Progenitor cell of endocrine pancreas (in vitro differentiated cells): ENCODE data around the gene FBXL22. TPM values are rescaled to one million over a fixed set of nuclear protein-coding genes. Genes with fewer than 3 reads are reported as not detected.

ENCODE experiments used
- DNase-seq: peaks from one replicate; pipeline ENCODE4 v3.0.0; 2021; ENCODE audit warnings: low spot score; ENCODE audit not compliant: unreplicated experiment
- H3K27ac Mint-ChIP-seq: 2 replicates; pipeline ENCODE4 v1.8.0; 2021; ENCODE audit warnings: mild to moderate bottlenecking, moderate library complexity, mixed read lengths
- H3K27me3 Mint-ChIP-seq: 2 replicates; pipeline ENCODE4 v1.8.0; 2021; ENCODE audit warnings: mixed read lengths
- H3K36me3 Mint-ChIP-seq: 2 replicates; pipeline ENCODE4 v1.8.0; 2022; ENCODE audit warnings: mixed read lengths; ENCODE audit not compliant: insufficient read depth
- H3K4me1 Mint-ChIP-seq: 2 replicates; pipeline ENCODE4 v1.8.0; 2021; ENCODE audit warnings: low read depth, mixed read lengths
- H3K4me3 Mint-ChIP-seq: 2 replicates; pipeline ENCODE4 v1.8.0; 2021; ENCODE audit warnings: low read depth, mild to moderate bottlenecking, moderate library complexity, mixed read lengths
- H3K9me3 Mint-ChIP-seq: 2 replicates; pipeline ENCODE4 v1.8.0; 2021; ENCODE audit warnings: low read depth, mixed read lengths
- long read RNA-seq: library from polyadenylated mRNA; unstranded; transcript quantifications from one replicate; pipeline ENCODE4 v2.0.0, GENCODE V29; 2020
- total RNA-seq: library from RNA; stranded (reverse); gene quantifications from 2 replicates; pipeline ENCODE4 v1.2.1, GENCODE V29; 2021
- TF ChIP-seq, protein P1 (sequence below): fragments of 200-600 bp; sonication (generic); IDR thresholded peaks from one replicate; pipeline ENCODE4 v1.5.0; 2021; ENCODE audit warnings: antibody characterized with exemption, mild to moderate bottlenecking; ENCODE audit not compliant: unreplicated experiment

FBXL22 gene, protein sequence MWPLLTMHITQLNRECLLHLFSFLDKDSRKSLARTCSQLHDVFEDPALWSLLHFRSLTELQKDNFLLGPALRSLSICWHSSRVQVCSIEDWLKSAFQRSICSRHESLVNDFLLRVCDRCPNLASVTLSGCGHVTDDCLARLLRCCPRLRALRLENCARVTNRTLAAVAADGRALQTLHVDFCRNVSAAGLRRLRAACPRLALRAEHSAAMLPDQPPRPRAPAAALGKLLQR
- 0.29 and 0.31 TPM in 2 replicates for total RNA-seq
- long read RNA-seq = 0 reads

DNA sequence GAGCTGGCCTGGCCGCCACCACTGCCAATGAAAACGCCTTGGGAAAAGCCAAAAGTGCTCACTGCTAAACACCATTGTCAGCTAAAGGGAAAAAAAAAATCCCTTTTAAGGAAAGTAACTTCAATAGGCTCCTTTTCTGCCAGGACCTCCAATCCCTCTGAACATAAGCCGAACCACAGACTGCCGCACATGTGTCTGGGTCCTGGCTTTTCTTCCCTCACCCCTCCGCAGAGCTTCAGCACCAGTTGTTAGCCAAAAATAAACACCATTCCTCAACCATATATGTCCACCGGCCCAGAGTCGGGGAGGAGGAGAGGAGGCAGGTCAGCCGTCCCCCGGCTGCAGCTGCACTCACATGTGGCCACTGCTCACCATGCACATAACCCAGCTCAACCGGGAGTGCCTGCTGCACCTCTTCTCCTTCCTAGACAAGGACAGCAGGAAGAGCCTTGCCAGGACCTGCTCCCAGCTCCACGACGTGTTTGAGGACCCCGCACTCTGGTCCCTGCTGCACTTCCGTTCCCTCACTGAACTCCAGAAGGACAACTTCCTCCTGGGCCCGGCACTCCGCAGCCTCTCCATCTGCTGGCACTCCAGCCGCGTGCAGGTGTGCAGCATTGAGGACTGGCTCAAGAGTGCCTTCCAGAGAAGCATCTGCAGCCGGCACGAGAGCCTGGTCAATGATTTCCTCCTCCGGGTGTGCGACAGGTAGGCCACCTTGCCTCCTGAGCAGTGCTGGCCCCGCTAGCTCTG is at the start of gene FBXL22:
Gene FBXL22, plus strand, starts transcription at position 350 of the 753 bp plus-strand sequence. Its CDS starts 6 bp downstream, at position 356.
- DNase-seq = no peak
- Mint-ChIP-seq H3K4me3 (no peak within 1 kb of the TSS), H3K27ac (peak within 1 kb of the TSS; percentile 42), H3K27me3 (peaks cover 3% of the 10 kb centered on the region), H3K36me3 (peaks cover 6% of the 10 kb centered on the region), H3K4me1 (peaks cover 23% of the 10 kb centered on the region), H3K9me3 (no peaks in the 10 kb centered on the region)
- TF ChIP-seq, protein P1, sequence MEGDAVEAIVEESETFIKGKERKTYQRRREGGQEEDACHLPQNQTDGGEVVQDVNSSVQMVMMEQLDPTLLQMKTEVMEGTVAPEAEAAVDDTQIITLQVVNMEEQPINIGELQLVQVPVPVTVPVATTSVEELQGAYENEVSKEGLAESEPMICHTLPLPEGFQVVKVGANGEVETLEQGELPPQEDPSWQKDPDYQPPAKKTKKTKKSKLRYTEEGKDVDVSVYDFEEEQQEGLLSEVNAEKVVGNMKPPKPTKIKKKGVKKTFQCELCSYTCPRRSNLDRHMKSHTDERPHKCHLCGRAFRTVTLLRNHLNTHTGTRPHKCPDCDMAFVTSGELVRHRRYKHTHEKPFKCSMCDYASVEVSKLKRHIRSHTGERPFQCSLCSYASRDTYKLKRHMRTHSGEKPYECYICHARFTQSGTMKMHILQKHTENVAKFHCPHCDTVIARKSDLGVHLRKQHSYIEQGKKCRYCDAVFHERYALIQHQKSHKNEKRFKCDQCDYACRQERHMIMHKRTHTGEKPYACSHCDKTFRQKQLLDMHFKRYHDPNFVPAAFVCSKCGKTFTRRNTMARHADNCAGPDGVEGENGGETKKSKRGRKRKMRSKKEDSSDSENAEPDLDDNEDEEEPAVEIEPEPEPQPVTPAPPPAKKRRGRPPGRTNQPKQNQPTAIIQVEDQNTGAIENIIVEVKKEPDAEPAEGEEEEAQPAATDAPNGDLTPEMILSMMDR = no peak

DNA sequence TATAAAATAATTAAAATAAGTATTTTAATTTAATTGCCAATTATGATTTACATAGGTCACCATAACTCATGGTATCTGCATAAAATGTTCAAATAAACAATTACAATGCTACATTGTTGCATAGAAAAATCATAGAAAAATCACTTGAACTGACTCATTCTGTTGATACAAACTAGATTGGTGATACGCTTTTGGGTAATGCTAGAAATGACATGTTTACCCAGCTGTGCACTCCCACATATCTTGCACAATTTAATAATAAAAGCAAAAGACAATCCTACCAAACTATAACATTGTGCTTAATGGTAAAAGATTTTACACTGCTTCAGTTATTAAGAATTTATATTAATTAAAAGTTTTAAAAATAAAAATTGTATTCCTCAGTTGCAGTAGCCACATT is 45.8 kb upstream of the FBXL22 start:
- Mint-ChIP-seq H3K27me3 (no peaks in the 10 kb centered on the region), H3K27ac (no peak overlapping the region), H3K36me3 (peaks cover 1% of the 10 kb centered on the region), H3K4me1 (peaks cover 8% of the 10 kb centered on the region), H3K4me3 (no peak overlapping the region), H3K9me3 (no peaks in the 10 kb centered on the region)
- no peak for DNase-seq
- TF ChIP-seq, protein P1 = no peak

DNA sequence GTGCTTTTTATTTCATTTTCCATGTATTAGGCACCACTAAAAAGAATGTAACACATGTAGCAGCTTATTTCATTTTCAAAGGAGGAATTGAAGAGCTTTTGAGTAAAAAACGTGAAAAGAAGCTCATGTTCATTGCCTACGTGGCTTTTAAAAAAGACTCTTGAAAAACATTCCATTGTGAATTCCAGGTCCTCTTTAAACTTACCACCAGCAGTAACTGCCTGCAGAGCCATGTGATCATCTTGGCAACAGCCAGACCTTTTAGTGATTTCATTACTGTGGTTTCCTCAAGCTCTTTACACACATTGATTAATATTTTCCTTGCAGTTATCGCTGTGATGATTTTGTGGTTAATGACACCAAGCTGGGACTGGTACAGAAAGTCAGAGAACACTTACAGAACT is 43.8 kb upstream of the FBXL22 start:
- Mint-ChIP-seq H3K4me3 (no peak overlapping the region), H3K4me1 (peaks cover 8% of the 10 kb centered on the region), H3K9me3 (no peaks in the 10 kb centered on the region), H3K36me3 (peaks cover 10% of the 10 kb centered on the region), H3K27ac (peak overlapping the region; percentile 64), H3K27me3 (no peaks in the 10 kb centered on the region)
- no peak for DNase-seq
- TF ChIP-seq, protein P1 = no peak

DNA sequence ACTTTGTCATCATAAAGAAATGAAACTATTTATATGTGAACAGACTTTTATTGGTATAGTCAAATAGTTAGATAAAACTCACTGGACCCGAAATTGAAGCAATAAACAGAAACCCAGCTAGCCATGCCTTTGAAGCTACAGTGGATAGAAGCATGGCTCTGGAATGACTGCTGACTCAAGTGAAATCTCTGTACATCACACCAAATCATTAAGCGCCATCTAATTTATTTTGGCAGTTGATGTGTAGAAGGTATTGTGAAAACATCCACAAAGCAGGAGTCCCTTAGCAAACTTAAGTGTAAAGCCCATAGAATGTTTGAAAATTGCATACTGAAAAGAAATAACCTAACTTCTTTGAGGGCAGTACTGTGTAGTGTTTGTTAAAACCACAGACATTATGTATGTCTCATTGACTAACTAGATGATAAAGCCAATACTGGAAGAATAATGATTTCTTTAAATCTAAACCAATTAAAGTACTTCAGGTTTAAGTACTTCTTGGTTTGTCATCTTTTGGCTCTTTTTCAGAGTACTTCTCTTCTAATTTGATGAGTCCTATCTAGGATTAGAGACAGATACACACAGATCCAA is 42.8 kb upstream of the FBXL22 start:
- no peak for DNase-seq
- Mint-ChIP-seq H3K4me1 (peaks cover 8% of the 10 kb centered on the region), H3K9me3 (no peaks in the 10 kb centered on the region), H3K27ac (no peak overlapping the region), H3K27me3 (no peaks in the 10 kb centered on the region), H3K36me3 (peaks cover 13% of the 10 kb centered on the region), H3K4me3 (no peak overlapping the region)
- TF ChIP-seq, protein P1 = no peak

DNA sequence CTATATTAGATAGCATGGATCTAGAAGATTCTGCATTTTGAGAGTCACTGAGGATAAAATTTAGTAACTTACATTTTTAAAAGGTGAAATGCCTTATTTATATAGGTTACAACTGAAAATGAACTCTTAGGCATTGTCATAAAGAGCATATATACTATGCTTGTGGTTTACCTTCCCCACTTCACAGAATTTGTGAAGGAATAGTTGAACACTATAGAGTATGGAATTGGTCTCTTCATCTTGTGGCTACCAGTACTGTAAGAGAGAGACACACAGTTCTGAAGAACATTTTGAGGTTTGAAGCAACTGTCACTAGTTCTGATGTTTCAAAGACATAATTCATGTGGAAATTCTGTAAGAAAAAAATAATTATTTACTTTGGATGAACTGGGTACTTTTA is 41.7 kb upstream of the FBXL22 start:
- Mint-ChIP-seq H3K4me3 (no peak overlapping the region), H3K4me1 (peaks cover 8% of the 10 kb centered on the region), H3K27me3 (no peaks in the 10 kb centered on the region), H3K27ac (no peak overlapping the region), H3K36me3 (peaks cover 17% of the 10 kb centered on the region), H3K9me3 (no peaks in the 10 kb centered on the region)
- DNase-seq = no peak
- TF ChIP-seq, protein P1 = no peak
